Astrocyte (in vitro differentiated cells and primary cell): ENCODE data around the gene ALDH1A2. TPM values are rescaled to one million over a fixed set of nuclear protein-coding genes. Genes with fewer than 3 reads are reported as not detected.

Experiments
- DNase-seq: peaks from one replicate; pipeline ENCODE4 v3.0.0-alpha.2; 2010; ENCODE audit warnings: low read depth
- FAIRE-seq: peaks from 2 replicates; lab custom pipeline; 2011; peaks lifted over from hg19 to GRCh38; lab: Jason Lieb, UNC
- H2AFZ ChIP-seq: 2 replicates; pipeline ENCODE4 v1.6.0; 2012; ENCODE audit warnings: low read depth, low read length, inconsistent platforms
- H3K27ac ChIP-seq: 2 replicates; pipeline ENCODE4 v1.5.1; 2011; ENCODE audit warnings: low read depth, low read length, inconsistent platforms
- H3K27me3 ChIP-seq: 2 replicates; pipeline ENCODE4 v1.6.0; 2011; ENCODE audit warnings: low read length, inconsistent platforms; ENCODE audit not compliant: insufficient read depth
- H3K36me3 ChIP-seq: 2 replicates; pipeline ENCODE4 v1.5.1; 2011; ENCODE audit warnings: low read length, inconsistent platforms; ENCODE audit not compliant: insufficient read depth
- H3K4me1 ChIP-seq: 2 replicates; pipeline ENCODE4 v1.5.1; 2011; ENCODE audit warnings: low read length, inconsistent platforms; ENCODE audit not compliant: insufficient read depth
- H3K4me2 ChIP-seq: 2 replicates; pipeline ENCODE4 v1.6.0; 2012; ENCODE audit warnings: low read length, inconsistent platforms
- H3K4me3 ChIP-seq: 2 replicates; pipeline ENCODE4 v1.5.1; 2011; ENCODE audit warnings: low read depth, mild to moderate bottlenecking, low read length, inconsistent platforms; ENCODE audit not compliant: insufficient read depth
- H3K79me2 ChIP-seq: 2 replicates; pipeline ENCODE4 v1.6.0; 2012; ENCODE audit warnings: mild to moderate bottlenecking, low read length, inconsistent platforms; ENCODE audit not compliant: insufficient read depth
- H3K9ac ChIP-seq: 2 replicates; pipeline ENCODE4 v1.6.0; 2012; ENCODE audit warnings: mild to moderate bottlenecking, low read length, inconsistent platforms
- H3K9me3 ChIP-seq: 2 replicates; pipeline ENCODE4 v1.5.1; 2012; ENCODE audit warnings: low read depth, mild to moderate bottlenecking, low read length, inconsistent platforms; ENCODE audit not compliant: insufficient read depth
- H4K20me1 ChIP-seq: 2 replicates; pipeline ENCODE4 v1.6.0; 2012; ENCODE audit warnings: low read length, inconsistent platforms; ENCODE audit not compliant: insufficient read depth
- H3K27ac Mint-ChIP-seq: one replicate; pipeline ENCODE4 v1.8.0; 2021; ENCODE audit warnings: mild to moderate bottlenecking, mixed read lengths; ENCODE audit not compliant: unreplicated experiment
- H3K27me3 Mint-ChIP-seq: one replicate; pipeline ENCODE4 v1.8.0; 2021; ENCODE audit warnings: low read depth, mixed read lengths; ENCODE audit not compliant: unreplicated experiment
- H3K36me3 Mint-ChIP-seq: one replicate; pipeline ENCODE4 v1.8.0; 2021; ENCODE audit warnings: low read depth, mixed read lengths; ENCODE audit not compliant: unreplicated experiment
- H3K4me1 Mint-ChIP-seq: one replicate; pipeline ENCODE4 v1.8.0; 2021; ENCODE audit warnings: low read depth, mixed read lengths; ENCODE audit not compliant: unreplicated experiment
- H3K4me3 Mint-ChIP-seq: one replicate; pipeline ENCODE4 v1.8.0; 2021; ENCODE audit warnings: mild to moderate bottlenecking, moderate library complexity, mixed read lengths; ENCODE audit not compliant: unreplicated experiment
- H3K9me3 Mint-ChIP-seq: one replicate; pipeline ENCODE4 v1.8.0; 2021; ENCODE audit warnings: mild to moderate bottlenecking, mixed read lengths; ENCODE audit not compliant: unreplicated experiment
- EZH2 ChIP-seq: IDR thresholded peaks from 2 replicates; pipeline ENCODE4 v1.6.1; 2012; ENCODE audit warnings: mild to moderate bottlenecking, low read length, inconsistent platforms; ENCODE audit not compliant: insufficient read depth
- total RNA-seq: library from RNA; stranded (reverse); gene quantifications from 2 replicates; pipeline ENCODE4 v1.2.1, GENCODE V29; 2021
- TF ChIP-seq, protein P1 (sequence below): IDR thresholded peaks from 2 replicates; pipeline ENCODE4 v1.5.1; 2011; ENCODE audit warnings: low read depth, mild to moderate bottlenecking, inconsistent platforms, low read length, moderate library complexity; ENCODE audit not compliant: insufficient read depth

ALDH1A2 gene
- total RNA-seq, 1 donor from 2014 or later = 0.98 TPM

DNA sequence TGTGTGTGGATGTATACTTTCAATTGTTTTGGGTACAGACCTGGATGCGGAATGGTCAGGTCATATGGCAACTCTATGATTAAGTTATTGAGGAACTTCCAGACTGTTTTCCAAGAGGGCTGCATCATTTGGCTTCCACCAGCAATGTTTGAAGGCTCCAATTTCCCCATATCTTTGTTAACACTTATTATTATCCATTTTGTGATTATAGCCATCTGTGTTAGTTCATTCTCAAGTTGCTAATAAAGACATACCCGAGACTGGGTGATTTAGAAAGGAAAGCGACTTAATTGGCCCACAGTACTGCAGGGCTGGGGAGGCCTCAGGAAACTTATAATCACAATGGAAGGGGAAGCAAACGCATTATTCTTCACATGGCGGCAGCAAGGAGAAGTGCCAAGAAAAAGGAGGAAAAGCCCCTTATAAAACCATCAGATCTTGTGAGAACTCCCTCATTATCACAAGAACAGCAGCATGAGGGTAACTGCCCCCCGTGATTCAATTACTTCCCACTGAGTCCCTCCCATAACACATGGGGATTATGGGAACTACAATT is 31.1 kb upstream of the ALDH1A2 start:
- Histone ChIP-seq H3K4me1 (no peaks in the 10 kb centered on the region), H3K27me3 (peaks cover 5% of the 10 kb centered on the region), H4K20me1 (no peaks in the 10 kb centered on the region), H3K36me3 (no peaks in the 10 kb centered on the region), H3K79me2 (no peaks in the 10 kb centered on the region), H3K4me2 (no peak overlapping the region), H3K9me3 (no peaks in the 10 kb centered on the region), H3K27ac (no peak overlapping the region), H2AFZ (no peak overlapping the region), H3K9ac (no peak overlapping the region), H3K4me3 (no peak overlapping the region)
- H3K27ac Mint-ChIP-seq = no peak overlapping the region
- H3K9me3 Mint-ChIP-seq = no peaks in the 10 kb centered on the region
- H3K4me1 Mint-ChIP-seq = no peaks in the 10 kb centered on the region
- no peak for DNase-seq
- no peak overlapping the region for H3K4me3 Mint-ChIP-seq
- H3K27me3 Mint-ChIP-seq = peaks cover 3% of the 10 kb centered on the region
- no peak for FAIRE-seq
- no peaks in the 10 kb centered on the region for H3K36me3 Mint-ChIP-seq
- TF ChIP-seq EZH2 = no peak
- TF ChIP-seq, protein P1, sequence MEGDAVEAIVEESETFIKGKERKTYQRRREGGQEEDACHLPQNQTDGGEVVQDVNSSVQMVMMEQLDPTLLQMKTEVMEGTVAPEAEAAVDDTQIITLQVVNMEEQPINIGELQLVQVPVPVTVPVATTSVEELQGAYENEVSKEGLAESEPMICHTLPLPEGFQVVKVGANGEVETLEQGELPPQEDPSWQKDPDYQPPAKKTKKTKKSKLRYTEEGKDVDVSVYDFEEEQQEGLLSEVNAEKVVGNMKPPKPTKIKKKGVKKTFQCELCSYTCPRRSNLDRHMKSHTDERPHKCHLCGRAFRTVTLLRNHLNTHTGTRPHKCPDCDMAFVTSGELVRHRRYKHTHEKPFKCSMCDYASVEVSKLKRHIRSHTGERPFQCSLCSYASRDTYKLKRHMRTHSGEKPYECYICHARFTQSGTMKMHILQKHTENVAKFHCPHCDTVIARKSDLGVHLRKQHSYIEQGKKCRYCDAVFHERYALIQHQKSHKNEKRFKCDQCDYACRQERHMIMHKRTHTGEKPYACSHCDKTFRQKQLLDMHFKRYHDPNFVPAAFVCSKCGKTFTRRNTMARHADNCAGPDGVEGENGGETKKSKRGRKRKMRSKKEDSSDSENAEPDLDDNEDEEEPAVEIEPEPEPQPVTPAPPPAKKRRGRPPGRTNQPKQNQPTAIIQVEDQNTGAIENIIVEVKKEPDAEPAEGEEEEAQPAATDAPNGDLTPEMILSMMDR = no peak

DNA sequence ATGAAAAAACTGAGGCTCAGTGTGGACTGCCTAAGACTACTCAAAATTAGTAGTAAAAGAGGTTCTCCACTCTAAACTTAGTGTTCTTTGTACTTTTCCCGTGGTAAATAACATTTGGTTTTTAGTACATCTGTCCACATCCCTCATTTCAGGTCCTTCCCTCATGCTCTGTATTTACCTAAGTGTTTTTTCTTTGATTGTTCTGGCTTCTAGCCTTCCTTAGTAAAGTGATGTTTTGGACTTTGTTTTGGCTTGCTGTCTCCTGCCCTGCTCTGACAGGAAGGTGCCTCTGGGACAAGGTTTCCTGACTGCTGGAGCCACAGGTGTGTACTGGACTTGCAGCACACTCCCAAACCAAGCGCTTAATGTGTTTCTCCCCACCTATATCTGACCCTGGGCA is 29.9 kb upstream of the ALDH1A2 start:
- no peaks in the 10 kb centered on the region for H3K4me1 ChIP-seq
- DNase-seq (no peak), FAIRE-seq (no peak)
- H4K20me1 ChIP-seq = no peaks in the 10 kb centered on the region
- H3K4me2 ChIP-seq = no peak overlapping the region
- H3K27ac ChIP-seq = no peak overlapping the region
- H2AFZ ChIP-seq = no peak overlapping the region
- no peak overlapping the region for H3K4me3 ChIP-seq
- peaks cover 2% of the 10 kb centered on the region for H3K27me3 Mint-ChIP-seq
- H3K4me1 Mint-ChIP-seq = no peaks in the 10 kb centered on the region
- H3K4me3 Mint-ChIP-seq = no peak overlapping the region
- H3K9me3 Mint-ChIP-seq = no peaks in the 10 kb centered on the region
- no peak overlapping the region for H3K27ac Mint-ChIP-seq
- no peaks in the 10 kb centered on the region for H3K36me3 Mint-ChIP-seq
- H3K9me3 ChIP-seq = no peaks in the 10 kb centered on the region
- H3K79me2 ChIP-seq = no peaks in the 10 kb centered on the region
- no peaks in the 10 kb centered on the region for H3K36me3 ChIP-seq
- no peak overlapping the region for H3K9ac ChIP-seq
- TF ChIP-seq, protein P1 = no peak
- no peak for TF ChIP-seq EZH2
- H3K27me3 ChIP-seq = no peaks in the 10 kb centered on the region

GRCh38 chr15:58087871-58088270 is 22.4 kb upstream of the ALDH1A2 start:
- no peaks in the 10 kb centered on the region for H3K27me3 Mint-ChIP-seq
- no peak overlapping the region for H2AFZ ChIP-seq
- H4K20me1 ChIP-seq = no peaks in the 10 kb centered on the region
- H3K4me3 ChIP-seq = no peak overlapping the region
- peaks cover 2% of the 10 kb centered on the region for H3K4me1 Mint-ChIP-seq
- no peaks in the 10 kb centered on the region for H3K27me3 ChIP-seq
- no peaks in the 10 kb centered on the region for H3K79me2 ChIP-seq
- FAIRE-seq (no peak), DNase-seq (no peak)
- H3K9ac ChIP-seq = no peak overlapping the region
- H3K9me3 ChIP-seq = no peaks in the 10 kb centered on the region
- no peaks in the 10 kb centered on the region for H3K36me3 Mint-ChIP-seq
- no peaks in the 10 kb centered on the region for H3K9me3 Mint-ChIP-seq
- TF ChIP-seq, protein P1 = no peak
- H3K27ac Mint-ChIP-seq = no peak overlapping the region
- H3K27ac ChIP-seq = no peak overlapping the region
- H3K4me3 Mint-ChIP-seq = no peak overlapping the region
- no peak overlapping the region for H3K4me2 ChIP-seq
- no peaks in the 10 kb centered on the region for H3K4me1 ChIP-seq
- no peaks in the 10 kb centered on the region for H3K36me3 ChIP-seq
